GM19193 (cell line): ENCODE measurements around the gene CAPN1.

Experiments used
- POLR2A ChIP-seq: IDR thresholded peaks from 4 replicates; pipeline ENCODE4 v1.6.1; 2011; ENCODE audit not compliant: insufficient read depth, insufficient read length; ENCODE audit errors: extremely low read depth

CAPN1 gene

DNA sequence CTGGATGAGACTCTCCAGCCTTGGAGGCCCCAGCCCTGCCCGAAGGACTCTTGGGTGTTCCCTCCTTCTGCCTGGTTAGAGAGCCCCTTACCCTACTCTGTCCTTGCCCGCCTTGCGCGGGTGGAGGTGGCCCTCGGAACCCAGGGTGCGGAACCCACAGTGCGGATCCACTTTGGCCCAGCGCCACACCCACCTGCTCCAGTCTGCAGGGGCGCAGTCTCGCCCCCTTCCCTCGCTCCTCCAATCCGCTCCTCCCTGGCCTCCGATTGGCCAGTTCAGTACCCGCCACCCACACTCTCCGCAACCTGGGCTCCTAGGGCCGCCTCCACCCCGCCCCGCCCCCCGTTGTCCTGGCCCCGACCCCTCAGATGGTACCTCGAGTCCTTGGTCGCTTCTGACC lies 2.4 kb downstream of the CAPN1 start:
- TF ChIP-seq POLR2A = no peak

DNA sequence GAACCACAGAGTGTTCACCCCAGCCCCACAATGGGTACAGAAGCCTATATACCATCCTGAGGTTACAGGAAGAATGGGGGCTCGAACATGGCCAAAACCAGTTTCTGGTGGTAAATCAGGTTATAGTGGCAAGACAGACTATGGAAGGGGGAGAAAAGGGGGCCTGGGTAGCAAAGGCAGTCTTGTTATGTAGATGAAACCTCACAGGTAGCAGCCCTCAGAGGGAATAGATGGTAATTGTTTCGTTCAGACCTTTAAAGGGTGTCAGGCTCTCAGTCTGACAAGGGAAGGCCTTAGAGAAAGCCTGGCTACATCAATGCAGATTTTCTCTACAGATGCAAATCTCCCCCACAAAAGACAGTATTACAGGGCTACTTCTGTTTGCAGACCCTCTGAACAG lies 3.4 kb downstream of the CAPN1 start:
- TF ChIP-seq POLR2A = no peak

DNA sequence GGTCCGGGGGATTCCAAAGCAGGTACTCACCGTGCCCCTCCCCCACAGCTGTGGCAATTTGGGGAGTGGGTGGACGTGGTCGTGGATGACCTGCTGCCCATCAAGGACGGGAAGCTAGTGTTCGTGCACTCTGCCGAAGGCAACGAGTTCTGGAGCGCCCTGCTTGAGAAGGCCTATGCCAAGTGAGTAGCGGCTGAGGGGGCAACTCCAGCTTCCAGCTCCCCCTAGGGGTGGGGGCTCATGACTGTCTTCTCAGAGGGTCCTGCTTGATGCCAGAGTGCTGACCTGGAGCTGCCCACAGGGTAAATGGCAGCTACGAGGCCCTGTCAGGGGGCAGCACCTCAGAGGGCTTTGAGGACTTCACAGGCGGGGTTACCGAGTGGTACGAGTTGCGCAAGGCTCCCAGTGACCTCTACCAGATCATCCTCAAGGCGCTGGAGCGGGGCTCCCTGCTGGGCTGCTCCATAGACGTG lies 4.2 kb downstream of the CAPN1 start:
- TF ChIP-seq POLR2A = no peak

DNA sequence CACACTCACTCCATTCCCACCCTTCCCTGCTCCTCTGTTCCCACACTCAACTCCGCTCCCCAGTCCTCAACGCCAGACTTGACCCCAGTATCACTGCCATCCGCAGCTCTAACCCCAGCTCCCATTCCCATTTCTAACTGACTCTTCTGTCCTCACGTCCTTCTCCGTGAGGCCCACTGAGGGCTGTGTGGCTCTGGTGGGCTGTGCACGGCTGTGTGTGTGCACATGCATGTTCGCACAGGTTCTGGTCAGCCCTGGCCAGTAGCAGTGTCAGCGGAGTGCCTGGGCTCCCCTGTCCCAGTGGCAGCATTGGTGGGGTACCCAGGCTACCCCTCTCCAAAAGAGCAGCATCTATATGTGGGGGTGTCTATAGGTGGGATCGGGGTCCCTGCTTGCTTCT lies 5.0 kb downstream of the CAPN1 start:
- no peak for TF ChIP-seq POLR2A

DNA sequence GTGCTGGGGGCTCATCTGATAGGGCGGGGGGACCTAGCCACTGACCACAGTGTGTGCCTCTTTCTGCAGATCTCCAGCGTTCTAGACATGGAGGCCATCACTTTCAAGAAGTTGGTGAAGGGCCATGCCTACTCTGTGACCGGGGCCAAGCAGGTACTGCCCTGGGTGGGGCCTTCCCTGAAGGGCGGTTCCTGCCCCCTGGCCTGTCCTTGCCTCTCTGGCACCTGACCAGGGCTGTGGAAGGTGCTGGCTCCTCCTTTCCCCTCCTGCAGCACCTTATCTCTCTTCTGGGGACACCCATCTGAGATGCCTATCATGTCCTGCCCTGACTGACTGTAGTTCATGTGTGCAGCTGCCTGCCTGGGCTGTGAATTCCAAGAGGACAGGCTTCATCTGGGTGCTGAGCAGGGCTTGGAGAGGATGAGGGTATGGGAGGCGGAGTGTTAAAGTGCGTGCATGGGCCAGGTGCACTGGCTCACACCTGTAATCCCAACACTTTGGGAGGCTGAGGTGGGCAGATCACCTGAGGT lies 5.5 kb downstream of the CAPN1 start:
- TF ChIP-seq POLR2A = no peak

DNA sequence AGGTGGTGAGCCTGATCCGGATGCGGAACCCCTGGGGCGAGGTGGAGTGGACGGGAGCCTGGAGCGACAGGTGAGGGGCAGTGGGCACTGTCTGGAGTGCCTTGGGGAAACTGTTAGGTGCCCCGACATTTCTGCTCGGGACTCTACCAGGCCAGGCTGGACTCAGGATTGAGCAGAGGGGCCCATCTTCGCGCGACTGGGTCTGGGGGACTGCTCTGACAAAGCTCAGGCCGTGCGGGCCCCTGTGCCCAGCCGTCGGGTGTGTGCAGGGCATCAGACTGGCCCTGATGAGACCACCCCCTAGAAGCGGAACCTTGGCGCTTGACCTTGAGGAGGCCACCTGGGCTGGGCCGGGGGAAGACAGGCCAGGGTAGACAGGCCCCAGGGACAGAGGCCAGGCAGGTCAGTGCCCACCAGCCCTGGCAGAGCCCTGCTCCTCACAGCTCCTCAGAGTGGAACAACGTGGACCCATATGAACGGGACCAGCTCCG lies 6.3 kb downstream of the CAPN1 start:
- no peak for TF ChIP-seq POLR2A

DNA sequence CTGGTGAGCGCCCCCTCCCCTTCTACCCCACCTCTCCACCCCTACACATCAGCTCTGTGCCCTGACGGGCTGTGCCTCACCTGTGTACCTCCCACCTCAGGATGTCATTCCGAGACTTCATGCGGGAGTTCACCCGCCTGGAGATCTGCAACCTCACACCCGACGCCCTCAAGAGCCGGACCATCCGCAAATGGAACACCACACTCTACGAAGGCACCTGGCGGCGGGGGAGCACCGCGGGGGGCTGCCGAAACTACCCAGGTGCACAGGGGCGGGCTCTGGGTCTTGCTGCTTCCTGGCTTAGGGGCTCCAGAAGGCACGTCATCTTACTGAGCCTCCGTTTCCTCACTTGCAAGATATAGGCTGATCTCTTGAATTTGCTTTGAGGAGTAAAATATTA lies 6.8 kb downstream of the CAPN1 start:
- no peak for TF ChIP-seq POLR2A

DNA sequence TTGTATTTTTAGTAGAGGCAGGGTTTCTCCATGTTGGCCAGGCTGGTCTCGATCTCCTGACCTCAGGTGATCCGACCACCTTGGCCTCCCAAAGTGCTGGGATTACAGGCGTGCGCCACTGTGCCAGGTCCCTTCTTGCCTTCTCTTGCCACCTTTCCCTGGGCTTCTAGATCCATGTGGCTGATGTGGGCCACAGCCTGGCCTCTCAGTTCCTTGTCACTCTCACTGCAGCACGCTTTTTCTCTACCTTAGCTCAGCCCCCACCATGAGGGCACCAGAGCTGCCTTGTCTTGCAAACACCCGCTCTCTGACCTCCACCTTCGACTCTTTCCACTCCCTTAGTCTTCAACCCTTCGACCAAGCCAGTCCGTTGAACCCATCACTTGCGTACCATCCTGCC lies 7.5 kb downstream of the CAPN1 start:
- no peak for TF ChIP-seq POLR2A

DNA sequence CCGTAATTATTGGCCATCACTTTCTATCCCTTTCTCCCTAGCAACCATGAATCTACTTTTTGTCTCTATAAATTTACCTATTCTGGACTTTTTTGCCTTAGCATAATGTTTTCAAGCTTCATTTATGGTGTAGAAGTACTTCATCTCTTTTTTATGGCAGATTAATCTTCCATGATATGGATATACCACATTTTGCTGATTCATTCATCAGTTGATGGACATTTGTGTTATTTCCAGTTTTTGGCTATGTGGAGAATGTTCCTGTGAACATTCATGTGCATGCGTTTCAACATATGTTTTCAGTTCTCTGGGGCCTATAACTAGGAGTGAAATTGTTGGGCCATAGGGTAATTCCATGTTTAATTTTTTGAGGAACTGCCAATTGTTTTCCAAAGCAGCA lies 12.8 kb downstream of the CAPN1 start:
- no peak for TF ChIP-seq POLR2A

DNA sequence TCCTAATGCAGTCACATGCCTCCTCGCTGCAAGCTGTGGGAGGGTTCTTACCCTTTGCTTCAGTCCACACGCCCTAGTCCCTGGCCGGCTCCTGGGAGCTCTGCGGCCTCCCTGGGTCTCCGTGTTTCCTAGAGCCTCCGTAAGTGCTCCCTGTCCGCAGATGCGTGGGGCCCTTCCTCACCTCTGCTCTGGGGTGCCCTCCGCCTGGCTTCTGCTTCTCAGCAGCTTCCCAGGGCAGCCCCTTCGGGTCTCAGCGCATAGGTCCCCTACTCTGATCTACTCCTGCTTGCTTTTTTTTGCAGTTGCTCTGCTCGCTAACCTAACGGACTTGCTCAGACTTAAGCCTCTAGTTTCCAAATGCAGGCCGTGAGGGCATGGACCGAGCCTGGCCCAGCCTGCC lies 22.4 kb downstream of the CAPN1 start:
- no peak for TF ChIP-seq POLR2A

DNA sequence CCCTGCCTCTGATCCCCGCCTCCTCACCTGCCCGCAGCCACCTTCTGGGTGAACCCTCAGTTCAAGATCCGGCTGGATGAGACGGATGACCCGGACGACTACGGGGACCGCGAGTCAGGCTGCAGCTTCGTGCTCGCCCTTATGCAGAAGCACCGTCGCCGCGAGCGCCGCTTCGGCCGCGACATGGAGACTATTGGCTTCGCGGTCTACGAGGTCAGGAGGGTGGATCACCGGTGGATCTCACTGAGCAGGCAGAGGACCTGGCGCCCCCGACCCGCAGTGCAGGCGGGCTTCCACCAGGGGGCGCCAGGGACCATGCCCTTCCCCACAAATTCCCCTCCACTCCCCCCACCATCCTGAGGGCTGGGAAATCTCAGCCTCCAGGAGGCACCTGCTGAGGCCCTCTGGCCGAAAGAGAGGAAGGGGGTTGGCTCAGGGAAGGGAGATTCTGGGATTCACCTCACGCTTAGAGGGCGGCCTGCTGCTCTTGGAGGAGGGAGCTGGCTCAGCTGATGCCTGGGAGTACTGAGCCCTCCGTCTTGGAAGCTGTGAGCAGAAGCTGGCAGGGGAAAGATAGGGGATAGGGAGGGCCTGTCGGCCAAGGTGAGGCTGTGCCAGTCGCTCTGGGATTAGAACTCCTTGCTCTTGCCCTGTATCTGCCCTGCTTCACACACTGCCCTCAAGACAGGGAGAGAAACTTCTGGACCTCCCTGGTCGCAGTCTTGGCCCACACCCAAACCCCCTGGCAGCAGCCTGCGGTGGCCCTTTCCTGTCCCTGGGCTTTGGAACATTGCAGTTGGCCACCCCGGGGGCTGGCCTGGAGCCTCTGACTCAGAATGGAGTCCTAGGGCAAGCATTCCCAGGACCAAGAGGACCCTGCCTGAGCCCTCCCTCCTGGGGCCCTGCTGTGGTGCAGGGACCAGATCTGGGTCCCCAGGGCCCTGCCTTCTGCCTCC lies 23.2 kb downstream of the CAPN1 start:
- no peak for TF ChIP-seq POLR2A

DNA sequence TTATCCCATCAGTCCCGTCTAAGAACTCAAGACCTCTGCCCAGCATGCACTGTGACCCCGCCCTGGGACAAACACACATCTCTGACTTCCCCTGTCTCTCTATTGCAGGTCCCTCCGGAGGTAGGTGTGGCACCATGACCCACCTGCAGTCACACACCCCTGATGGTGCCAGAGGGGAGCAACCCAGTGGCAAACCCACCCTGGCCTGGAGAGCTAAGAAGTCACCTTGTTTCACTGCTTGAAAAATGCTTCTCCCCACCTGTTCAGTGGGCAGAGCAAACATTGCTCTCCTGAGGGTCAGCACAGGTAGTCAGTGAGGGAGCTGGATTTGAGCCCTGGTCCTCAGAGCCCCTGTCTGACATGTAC lies 23.9 kb downstream of the CAPN1 start:
- no peak for TF ChIP-seq POLR2A

DNA sequence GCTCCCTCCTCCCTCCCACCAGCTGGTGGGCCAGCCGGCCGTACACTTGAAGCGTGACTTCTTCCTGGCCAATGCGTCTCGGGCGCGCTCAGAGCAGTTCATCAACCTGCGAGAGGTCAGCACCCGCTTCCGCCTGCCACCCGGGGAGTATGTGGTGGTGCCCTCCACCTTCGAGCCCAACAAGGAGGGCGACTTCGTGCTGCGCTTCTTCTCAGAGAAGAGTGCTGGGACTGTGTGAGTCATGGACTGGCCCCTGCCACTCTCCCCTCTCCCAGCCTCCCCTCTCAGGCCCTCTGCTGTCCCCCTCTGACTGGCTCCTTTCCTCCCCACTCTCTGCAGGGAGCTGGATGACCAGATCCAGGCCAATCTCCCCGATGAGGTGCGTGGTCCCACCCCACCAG lies 24.7 kb downstream of the CAPN1 start:
- TF ChIP-seq POLR2A = no peak

DNA sequence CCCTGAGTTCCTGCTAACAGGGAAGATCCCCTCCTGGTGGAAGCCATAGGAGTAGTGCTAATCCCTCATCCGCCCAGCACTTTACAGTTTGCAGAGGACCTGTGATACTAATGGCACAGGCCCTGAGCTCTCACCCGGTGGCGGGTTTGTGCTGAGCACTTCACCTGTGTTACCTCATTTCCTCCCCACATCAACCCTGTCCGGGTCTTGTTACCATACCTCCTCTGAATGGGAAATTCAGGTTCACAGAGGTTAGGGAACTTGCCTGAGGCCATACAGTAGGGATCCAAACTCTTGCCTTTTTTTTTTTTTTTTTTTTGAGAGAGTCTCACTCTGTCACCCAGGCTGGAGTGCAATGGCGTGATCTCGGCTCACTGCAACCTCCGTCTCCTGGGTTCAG lies 25.2 kb downstream of the CAPN1 start:
- no peak for TF ChIP-seq POLR2A

DNA sequence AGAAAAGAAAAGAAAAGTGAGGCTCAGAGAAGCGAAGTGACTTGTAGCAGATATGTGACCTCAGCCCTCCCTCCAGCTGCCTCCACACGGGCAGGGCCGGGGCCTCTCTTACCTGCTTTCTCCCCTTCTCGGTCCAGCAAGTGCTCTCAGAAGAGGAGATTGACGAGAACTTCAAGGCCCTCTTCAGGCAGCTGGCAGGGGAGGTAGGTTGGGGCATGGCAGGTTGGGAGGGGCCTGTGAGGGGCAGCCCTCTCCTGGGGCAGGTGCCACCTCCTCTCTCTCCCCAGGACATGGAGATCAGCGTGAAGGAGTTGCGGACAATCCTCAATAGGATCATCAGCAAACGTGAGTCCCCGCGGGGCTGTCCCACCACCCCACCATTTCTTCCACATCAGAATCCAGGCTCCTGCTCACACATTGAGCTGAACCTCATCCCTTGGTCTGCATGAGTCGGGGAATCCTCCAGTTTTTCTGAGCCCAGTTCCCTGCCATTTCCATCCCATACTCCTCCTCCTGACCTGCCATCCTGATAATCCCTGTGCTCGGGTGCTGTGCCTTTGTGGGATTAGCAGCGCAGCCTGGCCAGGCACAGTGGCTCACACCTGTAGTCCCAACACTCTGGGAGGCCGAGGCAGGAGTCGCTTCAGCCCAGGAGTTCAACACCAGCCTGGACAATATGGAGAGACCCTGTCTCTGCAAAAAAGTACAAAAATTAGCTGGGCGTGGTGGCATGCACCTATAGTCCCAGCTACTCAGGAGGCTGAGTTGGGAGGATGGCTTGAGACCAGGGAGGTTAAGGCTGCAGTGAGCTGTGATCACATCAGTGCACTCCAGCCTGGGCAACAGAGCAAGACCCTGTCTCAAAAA lies 26.4 kb downstream of the CAPN1 start:
- TF ChIP-seq POLR2A = no peak
